GM18951 (cell line): Measurements from ENCODE around the gene LCLAT1.
"Not testable (repeated sequence)": the region's sequence is repeated elsewhere in the genome, so short reads cannot be mapped to it uniquely, and the experiment has no call there.

Source experiments
- POLR2A ChIP-seq: IDR thresholded peaks from 4 replicates; pipeline ENCODE4 v1.6.1; 2011; ENCODE audit warnings: mild to moderate bottlenecking; ENCODE audit not compliant: insufficient read length, insufficient read depth; ENCODE audit errors: extremely low read depth
- in situ Hi-C: fragments of 300-500 bp; cut with MboI; formaldehyde crosslinking; loops from one replicate; pipeline ENCODE4 v1.12.0; 2022; ENCODE audit warnings: low sequenced_read_pairs, mixed read lengths, inconsistent platforms; ENCODE audit not compliant: unreplicated experiment

The LCLAT1 gene

GRCh38 chr2:30590407-30590806 is 143.4 kb downstream of the LCLAT1 start:
- in situ Hi-C loops = no loop called here
- TF ChIP-seq POLR2A = no peak

- no peak for TF ChIP-seq POLR2A
- in situ Hi-C loops = no loop called here
These were observed 144.1 kb downstream of the LCLAT1 start for GRCh38 chr2:30591186-30591585.

GRCh38 chr2:30601375-30601774 is 154.3 kb downstream of the LCLAT1 start:
- in situ Hi-C loops = no loop called here
- no peak for TF ChIP-seq POLR2A

GRCh38 chr2:30605197-30605596 is 158.2 kb downstream of the LCLAT1 start:
- TF ChIP-seq POLR2A = no peak
- in situ Hi-C loops = no loop called here

- in situ Hi-C loops = no loop called here
- no peak for TF ChIP-seq POLR2A
These were observed 161.6 kb downstream of the LCLAT1 start for GRCh38 chr2:30608643-30609042.

- in situ Hi-C loops = no loop called here
- TF ChIP-seq POLR2A = no peak
These were observed 164.5 kb downstream of the LCLAT1 start for GRCh38 chr2:30611583-30611982.

- in situ Hi-C loops = no loop called here
- TF ChIP-seq POLR2A = no peak
These were observed 165.3 kb downstream of the LCLAT1 start for GRCh38 chr2:30612371-30612770.

GRCh38 chr2:30613001-30613400 is 166.0 kb downstream of the LCLAT1 start:
- TF ChIP-seq POLR2A = no peak
- in situ Hi-C loops = no loop called here

- in situ Hi-C loops = not testable (repeated sequence)
These were observed 167.2 kb downstream of the LCLAT1 start for GRCh38 chr2:30614227-30614626.

GRCh38 chr2:30615926-30616325 is 168.9 kb downstream of the LCLAT1 start:
- in situ Hi-C loops = no loop called here
- TF ChIP-seq POLR2A = no peak

- no peak for TF ChIP-seq POLR2A
- in situ Hi-C loops = no loop called here
These were observed 173.1 kb downstream of the LCLAT1 start for GRCh38 chr2:30620102-30620501.

- no peak for TF ChIP-seq POLR2A
- in situ Hi-C loops = no loop called here
These were observed 174.8 kb downstream of the LCLAT1 start for GRCh38 chr2:30621836-30622235.

- TF ChIP-seq POLR2A = no peak
These were observed 175.4 kb downstream of the LCLAT1 start for GRCh38 chr2:30622452-30622851.

GRCh38 chr2:30625276-30625675 is 178.2 kb downstream of the LCLAT1 start:
- no peak for TF ChIP-seq POLR2A
- in situ Hi-C loops = no loop called here

More at GRCh38 chr2:30622452-30622851, 175.4 kb downstream of the LCLAT1 start:
- in situ Hi-C loops = no loop called here

GRCh38 chr2:30625701-30626100 is 178.7 kb downstream of the LCLAT1 start:
- no peak for TF ChIP-seq POLR2A
- in situ Hi-C loops = no loop called here
